Measurements from ENCODE around the gene CHL1.

GRCh38 chr3:159974-160373, 36.6 kb upstream of the CHL1 start:
- TF ChIP-seq CTCF (IDR thresholded peaks at IDR 0.05) = no peak
- no peak for TF ChIP-seq EZH2 (IDR thresholded peaks at IDR 0.05; ENCODE audit: borderline replicate concordance, insufficient read depth, low read depth, low read length, poor library complexity, severe bottlenecking)
